ENCODE results near the gene UBE3A.

DNA sequence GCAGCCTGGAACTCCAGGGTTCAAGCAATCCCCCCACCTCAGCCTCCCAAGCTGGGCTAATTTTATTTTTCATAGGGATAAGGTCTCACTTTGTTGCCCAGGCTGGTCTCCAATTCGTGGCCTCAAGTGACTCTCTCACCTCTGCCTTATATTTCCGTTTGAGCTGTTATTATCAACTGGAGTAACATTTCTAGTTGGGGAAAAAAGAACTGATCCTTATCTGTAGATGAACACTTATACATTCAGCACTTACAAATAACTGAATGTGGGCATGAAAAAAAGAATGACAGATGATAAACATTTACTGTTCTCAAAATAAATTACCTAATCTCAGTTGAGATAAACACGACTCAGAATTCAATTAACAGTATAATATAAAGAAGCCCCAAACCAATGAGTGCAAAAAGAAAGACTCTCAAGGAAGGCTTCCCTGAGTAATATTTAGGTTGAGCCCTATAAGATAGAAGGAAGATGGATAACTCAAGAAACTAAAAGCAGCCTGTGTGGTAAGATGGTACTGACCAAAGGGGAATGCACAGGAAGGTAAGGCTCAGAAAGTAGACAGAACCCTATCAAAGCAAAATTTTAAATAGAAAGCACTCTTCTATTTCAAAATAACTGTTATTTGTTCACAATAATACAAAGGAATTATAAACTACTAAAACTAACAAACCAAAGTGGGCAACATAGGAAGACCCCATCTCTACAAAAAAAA is 11.8 kb downstream of the UBE3A start:
- TF ChIP-seq, protein P1, sequence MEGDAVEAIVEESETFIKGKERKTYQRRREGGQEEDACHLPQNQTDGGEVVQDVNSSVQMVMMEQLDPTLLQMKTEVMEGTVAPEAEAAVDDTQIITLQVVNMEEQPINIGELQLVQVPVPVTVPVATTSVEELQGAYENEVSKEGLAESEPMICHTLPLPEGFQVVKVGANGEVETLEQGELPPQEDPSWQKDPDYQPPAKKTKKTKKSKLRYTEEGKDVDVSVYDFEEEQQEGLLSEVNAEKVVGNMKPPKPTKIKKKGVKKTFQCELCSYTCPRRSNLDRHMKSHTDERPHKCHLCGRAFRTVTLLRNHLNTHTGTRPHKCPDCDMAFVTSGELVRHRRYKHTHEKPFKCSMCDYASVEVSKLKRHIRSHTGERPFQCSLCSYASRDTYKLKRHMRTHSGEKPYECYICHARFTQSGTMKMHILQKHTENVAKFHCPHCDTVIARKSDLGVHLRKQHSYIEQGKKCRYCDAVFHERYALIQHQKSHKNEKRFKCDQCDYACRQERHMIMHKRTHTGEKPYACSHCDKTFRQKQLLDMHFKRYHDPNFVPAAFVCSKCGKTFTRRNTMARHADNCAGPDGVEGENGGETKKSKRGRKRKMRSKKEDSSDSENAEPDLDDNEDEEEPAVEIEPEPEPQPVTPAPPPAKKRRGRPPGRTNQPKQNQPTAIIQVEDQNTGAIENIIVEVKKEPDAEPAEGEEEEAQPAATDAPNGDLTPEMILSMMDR (IDR thresholded peaks at IDR 0.05), result no peak
- TF ChIP-seq POLR2A (IDR thresholded peaks at IDR 0.05), result no peak

Data from lower leg skin (tissue), 3 donors.